ENCODE measurements around the gene MTMR3. TPM values are rescaled to one million over a fixed set of nuclear protein-coding genes. Genes with fewer than 3 reads are reported as not detected.

The MTMR3 gene
- total RNA-seq, 2 experiments from 2014 or later: 21.1 to 26.0 TPM

- ChIA-PET CTCF (interaction anchor here (0.7 kb wide), 1 partner anchor 78 kb away, joined by 4 read pairs; no protein-coding TSS in a partner anchor), POLR2A (no interaction called here)
- H3K27me3 Mint-ChIP-seq (ENCODE audit: low read depth): no peaks in the 10 kb centered on the region
- no peaks in the 10 kb centered on the region for H3K4me1 Mint-ChIP-seq (ENCODE audit: low read depth)
- no peak for DNase-seq
- H3K27ac Mint-ChIP-seq: no peak overlapping the region
- ATAC-seq: no peak
- H3K36me3 Mint-ChIP-seq (ENCODE audit: low read depth): peaks cover 2% of the 10 kb centered on the region
- H3K4me3 Mint-ChIP-seq: no peak overlapping the region
- peaks cover 5% of the 10 kb centered on the region for H3K9me3 Mint-ChIP-seq (ENCODE audit: insufficient read depth)
Observed at GRCh38 chr22:29926057-29926456, 43.1 kb downstream of the MTMR3 start.

DNA sequence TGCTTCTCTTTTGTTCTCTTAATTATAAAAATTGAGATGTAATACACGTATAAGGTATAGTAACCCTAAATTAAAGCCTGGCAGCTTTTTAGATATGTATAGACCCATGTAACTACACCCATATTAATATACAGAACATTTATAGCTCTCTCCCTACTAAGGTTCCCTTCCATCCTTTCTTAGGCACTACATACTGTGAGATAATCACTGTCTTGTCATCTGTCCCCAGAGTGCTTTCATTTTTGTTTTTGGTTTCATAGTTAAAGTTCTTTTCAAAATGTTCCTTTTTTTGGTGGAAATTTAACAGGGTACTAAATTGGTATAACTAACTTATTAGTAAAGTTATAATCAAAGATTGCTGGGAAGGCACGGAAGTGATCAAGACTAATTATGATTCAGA, 49.2 kb downstream of the MTMR3 start:
- ChIA-PET CTCF (no interaction called here), POLR2A (no interaction called here)
- Mint-ChIP-seq H3K27me3 (ENCODE audit: low read depth) (no peaks in the 10 kb centered on the region), H3K4me1 (ENCODE audit: low read depth) (peaks cover 7% of the 10 kb centered on the region), H3K27ac (no peak overlapping the region), H3K36me3 (ENCODE audit: low read depth) (no peaks in the 10 kb centered on the region), H3K4me3 (no peak overlapping the region), H3K9me3 (ENCODE audit: insufficient read depth) (no peaks in the 10 kb centered on the region)
- ATAC-seq (no peak), DNase-seq (no peak)

GRCh38 chr22:29933619-29934018, 50.6 kb downstream of the MTMR3 start:
- no peak for ATAC-seq
- H3K27me3 Mint-ChIP-seq (ENCODE audit: low read depth): no peaks in the 10 kb centered on the region
- no peaks in the 10 kb centered on the region for H3K9me3 Mint-ChIP-seq (ENCODE audit: insufficient read depth)
- no peak overlapping the region for H3K27ac Mint-ChIP-seq
- no peaks in the 10 kb centered on the region for H3K36me3 Mint-ChIP-seq (ENCODE audit: low read depth)
- H3K4me3 Mint-ChIP-seq: no peak overlapping the region
- ChIA-PET CTCF (no interaction called here), POLR2A (no interaction called here)
- no peak for DNase-seq
- peaks cover 7% of the 10 kb centered on the region for H3K4me1 Mint-ChIP-seq (ENCODE audit: low read depth)

DNA sequence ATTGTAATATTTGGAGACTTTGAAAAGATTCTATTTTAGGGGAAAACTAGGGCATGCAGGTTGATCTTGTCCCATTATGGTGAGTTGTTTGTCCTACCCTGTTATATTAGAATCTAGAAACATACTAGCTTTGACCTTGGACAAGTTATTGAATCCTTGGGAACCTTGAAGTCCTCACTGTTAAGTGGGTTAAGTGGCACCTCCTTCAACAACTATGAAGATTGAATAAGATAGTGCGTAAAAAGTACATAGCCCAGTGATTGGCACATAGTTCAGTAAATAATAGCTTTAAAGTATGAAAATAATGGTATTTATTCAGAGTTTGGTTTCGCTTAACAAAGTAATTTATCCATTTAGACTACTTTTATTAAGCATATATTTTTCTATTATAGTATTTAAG, 51.6 kb downstream of the MTMR3 start:
- POLR2A ChIA-PET: interaction anchor here (1.1 kb wide), 1 partner anchor 9 kb away, joined by 3 read pairs; no protein-coding TSS in a partner anchor
- peaks cover 7% of the 10 kb centered on the region for H3K4me1 Mint-ChIP-seq (ENCODE audit: low read depth)
- ATAC-seq: no peak

GRCh38 chr22:29936186-29936585, 53.2 kb downstream of the MTMR3 start:
- Mint-ChIP-seq H3K27ac (no peak overlapping the region), H3K36me3 (ENCODE audit: low read depth) (peaks cover 8% of the 10 kb centered on the region), H3K4me3 (no peak overlapping the region), H3K9me3 (ENCODE audit: insufficient read depth) (peaks cover 7% of the 10 kb centered on the region), H3K27me3 (ENCODE audit: low read depth) (no peaks in the 10 kb centered on the region), H3K4me1 (ENCODE audit: low read depth) (peaks cover 7% of the 10 kb centered on the region)
- CTCF ChIA-PET: interaction anchor here (0.6 kb wide), 1 partner anchor 129 kb away, joined by 3 read pairs; no protein-coding TSS in a partner anchor
- DNase-seq: no peak
- POLR2A ChIA-PET: no interaction called here
- ATAC-seq: no peak

More for the DNA sequence above, 51.6 kb downstream of the MTMR3 start:
- H3K9me3 Mint-ChIP-seq (ENCODE audit: insufficient read depth): peaks cover 6% of the 10 kb centered on the region
- no peaks in the 10 kb centered on the region for H3K27me3 Mint-ChIP-seq (ENCODE audit: low read depth)
- no peak overlapping the region for H3K27ac Mint-ChIP-seq
- H3K36me3 Mint-ChIP-seq (ENCODE audit: low read depth): peaks cover 1% of the 10 kb centered on the region
- DNase-seq: no peak
- no peak overlapping the region for H3K4me3 Mint-ChIP-seq
- CTCF ChIA-PET: interaction anchor here (0.9 to 1.3 kb wide), 2 partner anchors 71 to 153 kb away, joined by 3 read pairs; no protein-coding TSS in a partner anchor

DNA sequence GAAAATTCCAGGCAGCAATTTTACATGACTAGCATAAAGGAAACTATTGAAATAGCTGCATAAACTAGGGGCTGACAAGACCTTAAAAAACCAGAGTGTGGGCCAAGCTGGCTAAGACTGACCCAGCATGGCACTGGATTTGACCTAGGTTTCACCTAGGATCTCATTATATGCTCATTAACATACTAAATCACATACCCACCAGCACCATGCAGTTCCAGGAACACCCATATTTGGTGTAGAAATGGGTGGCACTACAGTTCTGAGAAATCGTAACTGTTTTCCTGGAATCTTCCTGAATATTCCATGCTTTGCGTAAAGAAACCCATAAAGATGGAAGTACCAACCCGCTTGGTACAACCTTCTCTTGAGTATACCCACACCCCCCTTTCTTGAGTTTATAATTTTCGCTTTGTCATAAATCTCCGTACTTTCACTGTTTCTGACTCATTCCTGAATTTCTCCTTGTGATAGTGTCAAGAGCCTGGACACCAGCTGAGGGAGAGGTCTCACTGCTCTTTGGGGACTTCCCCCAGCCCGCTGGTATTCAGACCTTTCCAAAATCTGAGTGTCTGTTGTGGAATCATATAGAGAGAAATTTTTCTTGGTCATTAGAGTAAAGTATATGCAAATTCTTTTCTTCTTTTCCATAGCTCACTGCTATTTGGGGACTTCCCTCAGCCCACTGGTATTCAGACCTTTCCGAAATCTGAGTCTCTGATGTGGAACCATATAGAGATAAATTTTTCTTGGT, 55.1 kb downstream of the MTMR3 start:
- ATAC-seq (no peak), DNase-seq (no peak)
- ChIA-PET POLR2A (interaction anchor here (0.6 kb wide), 1 partner anchor 76 kb away, joined by 4 read pairs; no protein-coding TSS in a partner anchor), CTCF (no interaction called here)
- H3K4me1 Mint-ChIP-seq (ENCODE audit: low read depth): no peaks in the 10 kb centered on the region
- no peak overlapping the region for H3K4me3 Mint-ChIP-seq
- H3K36me3 Mint-ChIP-seq (ENCODE audit: low read depth): peaks cover 12% of the 10 kb centered on the region
- no peak overlapping the region for H3K27ac Mint-ChIP-seq
- no peaks in the 10 kb centered on the region for H3K27me3 Mint-ChIP-seq (ENCODE audit: low read depth)
- peaks cover 16% of the 10 kb centered on the region for H3K9me3 Mint-ChIP-seq (ENCODE audit: insufficient read depth)

DNA sequence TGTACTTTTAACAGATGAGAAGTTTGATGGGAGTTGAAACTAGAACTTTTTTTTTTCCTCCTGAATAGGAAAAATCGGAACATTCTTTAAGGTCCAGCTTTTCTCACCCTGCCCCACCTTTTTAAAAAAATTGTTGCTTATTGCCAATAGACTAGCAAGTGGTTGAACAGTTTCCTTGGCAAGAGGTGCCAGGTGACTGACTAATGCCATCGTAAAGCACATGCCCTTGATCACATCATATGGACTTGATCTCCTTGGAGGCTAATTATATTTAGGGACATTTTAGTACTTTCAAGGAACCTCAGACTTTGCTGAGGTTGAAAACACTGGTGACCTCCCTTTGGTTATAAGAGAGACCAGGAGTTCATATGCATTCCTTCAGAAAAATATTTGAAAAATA, 57.6 kb downstream of the MTMR3 start:
- ATAC-seq: no peak
- H3K36me3 Mint-ChIP-seq (ENCODE audit: low read depth): peaks cover 12% of the 10 kb centered on the region
- peaks cover 5% of the 10 kb centered on the region for H3K4me1 Mint-ChIP-seq (ENCODE audit: low read depth)
- POLR2A ChIA-PET: no interaction called here
- CTCF ChIA-PET: no interaction called here
- H3K4me3 Mint-ChIP-seq: no peak overlapping the region
- H3K27me3 Mint-ChIP-seq (ENCODE audit: low read depth): no peaks in the 10 kb centered on the region
- peaks cover 16% of the 10 kb centered on the region for H3K9me3 Mint-ChIP-seq (ENCODE audit: insufficient read depth)
- DNase-seq: no peak
- H3K27ac Mint-ChIP-seq: no peak overlapping the region

- ChIA-PET POLR2A (no interaction called here), CTCF (no interaction called here)
- H3K36me3 Mint-ChIP-seq (ENCODE audit: low read depth): peaks cover 12% of the 10 kb centered on the region
- H3K9me3 Mint-ChIP-seq (ENCODE audit: insufficient read depth): peaks cover 13% of the 10 kb centered on the region
- H3K4me1 Mint-ChIP-seq (ENCODE audit: low read depth): peaks cover 5% of the 10 kb centered on the region
- ATAC-seq (no peak), DNase-seq (no peak)
- H3K27me3 Mint-ChIP-seq (ENCODE audit: low read depth): no peaks in the 10 kb centered on the region
- no peak overlapping the region for H3K4me3 Mint-ChIP-seq
- no peak overlapping the region for H3K27ac Mint-ChIP-seq
Observed at GRCh38 chr22:29944339-29944738, 61.4 kb downstream of the MTMR3 start.

DNA sequence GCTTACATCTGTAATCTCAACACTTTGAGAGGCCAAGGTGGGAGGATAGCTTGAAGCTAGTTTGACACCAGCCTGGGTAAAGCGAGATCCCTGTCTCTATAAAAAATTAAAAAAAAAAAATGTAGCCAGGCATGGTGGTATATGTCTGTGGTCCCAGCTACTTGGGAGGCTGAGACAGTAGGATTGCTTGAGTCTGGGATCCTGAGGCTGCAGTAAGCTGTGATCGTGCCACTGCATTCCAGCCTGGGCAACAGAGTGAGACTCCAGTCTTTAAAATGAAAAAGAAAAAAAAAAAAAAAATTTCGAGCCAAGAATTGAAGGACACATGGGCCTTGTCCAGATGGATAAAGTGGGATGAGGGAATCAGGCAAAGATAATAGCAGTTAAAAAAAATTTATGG, 62.5 kb downstream of the MTMR3 start:
- DNase-seq (no peak), ATAC-seq (no peak)
- Mint-ChIP-seq H3K27me3 (ENCODE audit: low read depth) (no peaks in the 10 kb centered on the region), H3K36me3 (ENCODE audit: low read depth) (peaks cover 5% of the 10 kb centered on the region), H3K27ac (no peak overlapping the region), H3K4me1 (ENCODE audit: low read depth) (peaks cover 5% of the 10 kb centered on the region), H3K4me3 (no peak overlapping the region), H3K9me3 (ENCODE audit: insufficient read depth) (peaks cover 9% of the 10 kb centered on the region)
- CTCF ChIA-PET: no interaction called here
- POLR2A ChIA-PET: interaction anchor here (0.6 kb wide), 1 partner anchor 341 kb away, joined by 3 read pairs; no protein-coding TSS in a partner anchor

DNA sequence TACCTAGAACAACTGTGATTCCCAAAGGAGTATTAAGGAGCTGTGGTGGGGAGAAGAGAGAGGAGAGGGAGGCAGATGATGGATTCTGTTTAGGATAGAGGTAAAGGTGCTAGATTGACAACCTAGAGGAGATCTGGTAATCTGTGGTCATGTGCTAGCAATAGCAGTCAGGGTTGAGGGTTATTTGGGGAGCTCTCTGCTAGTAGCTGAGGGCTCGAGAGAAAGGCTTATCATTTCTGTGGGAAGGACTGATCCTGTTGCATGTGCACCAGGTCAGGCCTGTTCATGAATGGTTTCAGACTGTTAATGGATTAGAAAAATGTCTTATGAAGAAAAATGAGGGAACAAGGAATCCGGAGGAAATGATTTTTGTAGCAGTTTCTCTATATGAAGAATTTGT, 63.2 kb downstream of the MTMR3 start:
- peaks cover 5% of the 10 kb centered on the region for H3K4me1 Mint-ChIP-seq (ENCODE audit: low read depth)
- ChIA-PET CTCF (no interaction called here), POLR2A (no interaction called here)
- no peak overlapping the region for H3K27ac Mint-ChIP-seq
- peaks cover 4% of the 10 kb centered on the region for H3K36me3 Mint-ChIP-seq (ENCODE audit: low read depth)
- DNase-seq (no peak), ATAC-seq (no peak)
- peaks cover 9% of the 10 kb centered on the region for H3K9me3 Mint-ChIP-seq (ENCODE audit: insufficient read depth)
- no peaks in the 10 kb centered on the region for H3K27me3 Mint-ChIP-seq (ENCODE audit: low read depth)
- no peak overlapping the region for H3K4me3 Mint-ChIP-seq

DNA sequence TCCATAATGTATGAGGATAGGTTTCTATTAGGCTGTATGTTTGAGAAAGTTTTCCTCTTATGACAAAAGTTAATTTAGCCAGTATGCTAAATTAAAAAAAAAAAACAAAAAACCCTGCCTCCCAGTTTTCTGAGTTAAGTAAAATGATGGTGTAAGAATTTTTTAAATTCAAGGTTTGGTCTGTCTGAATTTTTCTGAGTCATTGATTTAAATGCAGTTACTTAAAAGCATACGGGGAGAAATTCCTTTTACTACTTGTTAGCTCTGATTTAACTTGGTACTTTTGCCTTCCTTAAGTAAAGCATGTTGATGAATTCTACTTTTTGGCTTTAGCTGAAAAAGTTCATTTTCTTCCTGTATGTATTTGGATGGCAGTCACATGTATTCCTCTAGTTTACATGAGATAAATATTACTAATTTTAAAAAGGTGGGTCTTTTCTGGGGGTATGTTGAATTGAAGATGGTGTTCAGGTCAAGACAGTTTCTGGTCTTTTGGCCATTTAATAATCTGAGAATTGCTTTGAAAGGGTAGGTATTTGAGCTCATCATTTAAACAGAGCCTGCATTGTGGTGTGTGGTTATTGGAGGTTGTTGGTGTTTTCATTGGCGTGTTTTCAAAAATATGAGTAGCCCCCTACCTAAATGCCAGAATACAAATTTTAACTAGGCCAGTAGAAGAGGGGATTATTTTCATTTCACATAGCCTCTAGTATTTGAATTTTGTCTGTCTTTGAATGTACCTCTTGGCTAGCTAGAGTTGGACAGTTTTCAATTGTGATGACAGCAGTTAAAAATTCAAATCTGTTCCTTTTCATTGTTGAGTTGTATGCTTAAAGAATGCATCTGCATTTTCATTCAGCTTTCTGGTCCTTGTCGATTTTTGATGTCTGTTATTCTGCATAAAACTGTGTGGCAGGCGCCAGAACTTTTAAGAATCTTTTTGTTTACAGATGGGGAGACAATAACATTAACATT, 64.7 kb downstream of the MTMR3 start:
- ChIA-PET CTCF (interaction anchor here (1.8 kb wide), 1 partner anchor 56 kb away, joined by 4 read pairs; no protein-coding TSS in a partner anchor), POLR2A (no interaction called here)
- Mint-ChIP-seq H3K36me3 (ENCODE audit: low read depth) (no peaks in the 10 kb centered on the region), H3K4me1 (ENCODE audit: low read depth) (peaks cover 5% of the 10 kb centered on the region), H3K4me3 (no peak overlapping the region), H3K27me3 (ENCODE audit: low read depth) (no peaks in the 10 kb centered on the region), H3K9me3 (ENCODE audit: insufficient read depth) (no peaks in the 10 kb centered on the region), H3K27ac (no peak overlapping the region)
- DNase-seq: no peak
- no peak for ATAC-seq

DNA sequence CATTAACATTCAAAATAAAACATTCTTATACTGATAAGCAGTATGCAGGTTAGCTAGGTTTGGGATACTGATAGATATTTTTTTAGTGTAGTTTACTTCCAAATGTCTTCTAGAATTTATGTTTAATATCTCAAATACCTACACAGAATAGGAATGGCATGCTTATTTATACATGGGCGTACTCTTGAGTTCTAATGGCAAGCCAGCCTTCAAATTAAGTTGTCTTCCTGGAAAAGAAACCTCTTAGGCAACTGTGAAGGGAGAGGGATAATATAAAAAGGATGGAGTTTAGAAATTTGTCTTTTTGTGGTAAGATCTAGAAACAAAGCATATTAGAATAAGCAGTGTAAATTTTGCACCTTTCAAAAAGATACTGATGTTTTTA, 65.4 kb downstream of the MTMR3 start:
- no peak overlapping the region for H3K4me3 Mint-ChIP-seq
- H3K36me3 Mint-ChIP-seq (ENCODE audit: low read depth): no peaks in the 10 kb centered on the region
- peaks cover 5% of the 10 kb centered on the region for H3K4me1 Mint-ChIP-seq (ENCODE audit: low read depth)
- H3K27ac Mint-ChIP-seq: no peak overlapping the region
- ChIA-PET CTCF (interaction anchor here (1.8 kb wide), 1 partner anchor 56 kb away, joined by 4 read pairs; no protein-coding TSS in a partner anchor), POLR2A (interaction anchor here (0.5 kb wide), 1 partner anchor 584 kb away, joined by 5 read pairs; no protein-coding TSS in a partner anchor)
- DNase-seq (no peak), ATAC-seq (no peak)
- no peaks in the 10 kb centered on the region for H3K27me3 Mint-ChIP-seq (ENCODE audit: low read depth)
- H3K9me3 Mint-ChIP-seq (ENCODE audit: insufficient read depth): no peaks in the 10 kb centered on the region
